Measurements from ENCODE around the gene IL31RA. TPM values are rescaled to one million over a fixed set of nuclear protein-coding genes. Genes with fewer than 3 reads are reported as not detected.

Gene IL31RA
- polyA plus RNA-seq, 3 donors, result 0.06 to 0.11 TPM; not detected in 1

DNA sequence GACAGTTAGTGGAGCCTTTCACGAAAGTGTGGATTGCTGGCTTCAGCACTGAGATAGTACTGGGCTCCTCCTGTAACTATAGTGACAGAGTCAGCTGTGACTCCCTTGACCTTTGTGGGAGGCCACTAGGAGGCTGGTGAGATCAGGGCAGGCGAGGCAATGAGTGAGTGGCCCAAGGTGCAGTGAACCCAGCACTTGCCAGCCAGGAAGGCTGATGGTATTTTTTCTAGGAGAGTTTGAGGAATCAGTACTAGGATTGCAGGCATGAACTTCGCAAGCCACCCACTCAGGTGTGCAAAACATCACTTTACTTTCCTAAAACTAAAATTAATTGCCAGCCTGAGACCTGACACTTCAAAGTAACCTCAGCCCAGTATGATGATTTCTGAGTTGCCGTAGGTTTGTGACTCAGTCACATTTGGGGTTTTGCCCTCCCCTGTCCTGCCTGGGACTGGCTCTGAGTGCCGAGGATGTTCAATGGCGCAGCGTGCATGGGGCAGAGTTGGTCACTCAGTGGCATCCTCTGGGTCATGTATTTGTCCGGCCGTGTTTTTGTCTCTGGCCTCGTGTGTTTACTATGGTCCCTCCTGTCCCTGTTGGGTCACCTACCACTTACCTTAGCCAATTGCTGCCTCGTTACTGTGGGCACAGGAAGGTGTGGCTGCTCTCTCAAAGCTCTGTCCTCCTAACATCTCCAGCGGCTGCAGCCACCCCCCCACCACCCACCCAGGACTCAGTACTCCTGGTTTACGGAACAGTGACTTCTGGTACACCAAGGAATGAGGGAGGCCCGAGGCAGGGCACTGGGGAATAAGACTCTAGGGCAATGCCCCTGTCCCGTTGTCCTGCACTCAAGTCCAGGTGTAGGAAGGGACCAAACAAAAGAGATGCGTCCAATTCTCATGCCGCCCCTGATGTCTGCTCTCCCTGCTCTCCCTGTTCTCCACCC is 67.2 kb downstream of the IL31RA start:
- no peak for DNase-seq (ENCODE audit: extremely low read depth in 1 of 11, low read depth in 9 of 11, low spot score in 4 of 11)

DNA sequence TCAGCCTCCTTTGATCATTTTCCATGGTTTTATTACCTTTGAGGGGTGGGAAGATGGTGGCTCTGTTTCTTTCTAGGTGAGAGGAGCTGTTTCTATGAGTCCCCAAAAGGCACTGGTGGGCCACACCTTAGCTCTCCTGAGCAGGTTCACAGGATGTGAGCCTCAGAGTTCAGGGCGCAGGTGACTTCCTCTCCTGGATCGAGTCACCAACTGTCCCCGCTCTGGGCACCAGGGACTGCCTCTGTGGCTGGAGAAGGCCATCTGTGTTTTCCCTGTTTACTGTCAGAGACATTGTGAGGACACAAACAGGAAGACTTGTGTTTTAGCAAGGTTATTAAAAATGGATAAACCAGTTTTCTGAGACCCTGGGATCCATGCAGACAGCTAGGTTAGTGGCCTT is 68.5 kb downstream of the IL31RA start:
- DNase-seq (ENCODE audit: extremely low read depth in 1 of 11, low read depth in 9 of 11, low spot score in 4 of 11), result no peak

DNA sequence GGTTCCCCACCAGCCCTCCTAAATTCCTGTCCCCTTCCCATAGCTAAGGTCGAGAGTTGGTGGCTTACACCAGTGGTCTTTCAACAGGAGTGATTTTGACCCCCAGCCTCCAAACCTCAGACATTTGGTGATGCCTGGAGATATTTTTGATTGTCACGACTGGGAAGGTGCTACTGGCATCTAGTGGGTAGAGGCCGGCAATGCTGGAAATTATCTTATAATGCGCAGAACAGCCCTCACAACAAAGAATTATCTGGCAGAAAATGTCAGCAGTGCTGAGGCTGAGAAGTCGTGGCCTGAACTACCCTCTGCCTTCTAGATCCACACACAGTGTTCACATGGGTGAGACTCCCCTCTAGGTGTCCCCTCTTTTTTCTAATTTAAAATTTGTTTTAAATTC is 69.6 kb downstream of the IL31RA start:
- no peak for DNase-seq (ENCODE audit: extremely low read depth in 1 of 11, low read depth in 9 of 11, low spot score in 4 of 11)

DNA sequence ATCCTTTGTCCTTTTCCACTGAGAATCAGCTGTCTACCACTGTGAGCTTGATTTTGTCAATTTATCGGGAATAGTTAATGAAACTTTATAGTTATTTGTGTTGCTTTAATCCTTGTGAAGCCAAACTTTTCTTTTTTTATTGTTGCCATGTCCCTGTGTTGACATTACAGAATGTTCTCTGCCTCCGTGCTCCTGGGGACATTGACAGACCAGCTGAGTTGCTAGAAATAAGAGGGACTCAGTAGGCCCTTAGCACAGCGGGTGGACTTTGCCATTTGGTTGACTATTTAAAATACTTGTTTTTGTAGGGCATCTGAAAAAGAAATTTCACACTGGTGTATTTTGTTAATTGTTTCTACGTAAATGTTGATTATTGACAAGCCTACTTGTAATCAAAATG is 70.5 kb downstream of the IL31RA start:
- DNase-seq (ENCODE audit: extremely low read depth in 1 of 11, low read depth in 9 of 11, low spot score in 4 of 11), result no peak

DNA sequence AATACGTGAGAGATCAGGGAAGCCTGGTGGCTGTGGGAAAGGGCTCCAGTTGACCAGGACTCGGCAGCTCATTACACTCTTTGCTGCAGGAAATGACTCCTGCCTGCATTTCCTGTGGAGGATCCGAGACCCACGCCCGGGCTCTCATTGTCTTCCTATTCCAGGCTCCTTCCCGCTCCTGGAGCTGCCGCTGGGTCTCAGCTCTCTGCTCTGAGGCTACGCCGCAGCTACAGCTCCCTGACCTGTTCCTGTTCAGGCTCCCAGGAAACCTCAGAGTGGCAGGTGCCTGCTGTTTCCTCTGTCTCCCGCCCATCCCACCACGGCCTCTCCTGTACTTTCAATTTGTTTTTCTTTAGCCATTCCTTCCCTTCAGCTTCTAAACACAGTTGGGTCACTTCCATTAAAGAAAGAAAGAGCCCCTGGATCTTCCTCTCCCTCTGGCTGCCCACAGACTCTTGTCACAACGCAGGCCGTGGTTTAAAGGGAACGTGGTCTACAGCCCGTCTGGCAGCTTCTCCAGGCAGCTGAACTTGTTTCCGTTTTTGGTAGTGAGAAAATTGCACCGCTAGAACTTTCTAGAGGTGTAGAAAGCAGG is 72.1 kb downstream of the IL31RA start:
- DNase-seq (ENCODE audit: extremely low read depth in 1 of 11, low read depth in 9 of 11, low spot score in 4 of 11), result no peak

DNA sequence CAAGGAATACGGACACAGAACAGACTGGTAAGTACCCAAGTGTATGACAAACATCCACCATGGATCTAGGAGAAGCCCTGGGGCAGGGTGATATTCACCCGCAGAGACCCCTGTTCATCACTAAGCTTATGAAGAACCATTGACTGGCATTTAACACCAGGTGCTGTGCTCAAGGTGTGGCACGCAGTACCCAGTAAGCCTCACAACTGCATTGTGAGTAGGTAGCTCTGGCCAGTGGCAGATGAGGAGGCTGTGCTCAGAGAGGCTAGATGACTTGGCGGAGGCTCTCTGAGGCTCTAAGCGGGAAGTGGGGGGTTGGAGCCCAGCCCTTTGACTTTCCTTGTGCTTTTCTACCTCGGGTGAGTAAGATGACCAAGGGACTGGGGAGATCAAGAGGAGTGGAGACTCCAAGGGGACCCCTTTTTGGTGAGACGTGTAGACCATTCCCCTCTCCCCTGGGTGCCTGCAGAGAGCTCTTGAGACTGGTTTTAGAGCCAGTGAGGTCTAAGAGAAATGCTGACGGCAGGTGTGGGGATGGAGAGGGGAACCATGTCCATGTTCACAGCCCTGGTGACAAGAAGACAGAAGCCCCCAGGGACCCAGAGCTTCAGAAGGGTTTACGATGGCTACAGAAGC is 72.8 kb downstream of the IL31RA start:
- no peak for DNase-seq (ENCODE audit: extremely low read depth in 1 of 11, low read depth in 9 of 11, low spot score in 4 of 11)

DNA sequence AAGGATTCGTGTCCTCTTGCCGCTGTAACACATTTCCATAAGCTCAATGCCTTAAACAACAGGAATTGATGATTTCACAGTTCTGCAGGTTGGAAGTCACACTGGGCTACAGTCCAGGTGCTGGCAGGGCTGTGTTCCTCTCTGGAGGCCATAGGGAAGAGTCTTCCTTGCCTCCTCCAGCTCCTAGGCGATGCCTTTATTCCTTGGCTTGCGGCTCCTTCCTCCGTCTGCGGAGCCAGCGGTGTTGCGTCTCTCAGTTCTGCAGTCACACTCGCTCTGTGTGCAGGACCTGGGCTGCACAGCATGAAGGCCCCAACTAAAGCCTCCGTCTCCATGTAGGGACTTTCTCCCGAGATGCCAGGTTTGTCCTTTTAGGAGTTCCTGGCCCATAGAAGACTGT is 73.6 kb downstream of the IL31RA start:
- DNase-seq (ENCODE audit: extremely low read depth in 1 of 11, low read depth in 9 of 11, low spot score in 4 of 11), result no peak

DNA sequence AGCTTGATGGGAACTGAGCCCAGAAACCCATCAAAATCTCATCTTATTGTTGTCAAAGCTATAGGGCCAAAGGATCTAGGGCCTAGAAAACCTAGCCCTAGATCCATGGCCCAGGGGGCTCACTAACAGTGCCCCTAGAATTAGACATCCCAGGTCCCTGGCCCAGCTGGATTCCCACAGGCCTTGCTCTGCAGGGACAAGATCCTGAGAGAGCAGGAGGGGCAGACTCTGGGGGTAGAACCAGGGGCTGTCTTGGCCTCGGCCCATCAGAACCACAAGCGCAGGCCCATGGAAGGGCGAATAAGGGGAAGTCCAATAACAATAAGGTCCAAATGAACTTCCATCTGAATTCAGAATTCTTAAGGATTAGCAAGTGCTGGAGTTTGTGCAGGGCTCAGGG is 74.0 kb downstream of the IL31RA start:
- no peak for DNase-seq (ENCODE audit: extremely low read depth in 1 of 11, low read depth in 9 of 11, low spot score in 4 of 11)

DNA sequence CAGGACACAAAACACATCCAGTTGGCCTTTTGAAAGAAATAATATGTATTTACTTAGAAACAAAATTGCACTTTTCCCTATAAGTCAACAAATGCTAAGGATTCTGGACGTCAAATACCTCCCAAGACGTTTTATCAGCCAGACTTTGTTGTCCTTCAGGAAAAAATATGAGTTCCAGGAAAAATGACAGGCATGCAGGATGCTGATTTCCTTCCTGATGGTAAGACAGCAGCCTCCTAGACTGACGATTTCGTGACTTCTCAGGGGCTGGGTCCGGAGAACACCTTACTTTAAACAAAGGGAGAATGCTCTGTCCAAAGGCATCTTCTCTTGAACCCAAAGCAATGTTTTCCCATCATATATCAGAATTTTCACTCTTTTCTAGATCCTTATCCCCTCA is 74.6 kb downstream of the IL31RA start:
- no peak for DNase-seq (ENCODE audit: extremely low read depth in 1 of 11, low read depth in 9 of 11, low spot score in 4 of 11)

DNA sequence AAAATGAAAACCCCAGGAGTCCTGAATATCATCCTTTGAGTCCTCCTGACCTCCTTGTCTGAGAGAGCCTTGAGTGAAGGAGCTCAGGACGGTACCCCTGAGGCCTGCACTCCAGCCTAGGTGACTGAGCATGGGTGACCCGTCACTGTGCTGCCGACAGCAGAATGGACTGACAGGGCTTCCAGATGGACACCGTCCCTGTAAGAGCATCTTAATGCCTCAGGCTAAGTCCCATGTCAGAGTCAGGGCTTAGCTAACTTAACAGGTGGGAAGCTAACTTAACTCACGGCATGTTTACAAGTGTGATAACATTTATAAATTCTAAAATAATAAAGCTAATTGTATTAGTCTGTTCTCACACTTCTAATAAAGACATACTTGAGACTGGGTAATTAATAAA is 75.3 kb downstream of the IL31RA start:
- no peak for DNase-seq (ENCODE audit: extremely low read depth in 1 of 11, low read depth in 9 of 11, low spot score in 4 of 11)

DNA sequence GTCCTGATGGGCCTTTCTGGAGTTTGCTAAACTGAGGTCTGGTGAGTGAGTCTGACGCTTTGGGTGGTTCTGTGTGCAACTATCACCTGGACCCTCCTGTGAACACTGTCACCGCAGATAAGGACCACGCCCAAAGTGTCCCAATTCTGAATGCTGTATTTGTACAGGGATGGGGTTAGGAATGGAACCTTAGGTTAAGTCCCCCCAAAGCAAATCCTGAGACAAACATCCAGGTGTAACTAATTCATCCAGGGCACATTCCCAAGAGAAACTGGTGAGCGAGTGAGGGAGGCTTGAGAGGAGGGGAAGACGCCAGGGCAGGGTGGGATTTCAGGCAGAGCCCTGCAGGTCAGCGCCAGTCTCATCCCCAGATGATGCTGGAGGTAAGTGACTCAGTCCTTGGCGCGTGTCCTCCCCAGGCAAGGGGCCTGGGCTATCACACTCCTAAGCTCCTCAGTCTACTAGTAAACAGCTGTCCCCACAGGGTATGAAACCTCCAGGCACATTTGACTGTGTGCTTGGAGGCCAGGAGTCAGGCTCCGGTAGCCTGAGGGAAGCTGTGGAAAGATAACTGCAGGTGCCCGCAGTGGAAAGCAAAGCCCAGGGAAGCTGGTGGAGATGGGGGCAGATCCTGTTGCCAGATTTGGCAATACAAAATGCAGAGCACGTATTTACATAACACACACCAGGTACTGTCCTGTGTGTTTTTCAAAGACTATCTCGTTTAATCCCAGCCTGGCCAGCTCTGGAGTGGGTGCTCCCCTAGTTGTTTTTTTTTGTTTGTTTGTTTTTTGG is 76.9 kb downstream of the IL31RA start:
- no peak for DNase-seq (ENCODE audit: extremely low read depth in 1 of 11, low read depth in 9 of 11, low spot score in 4 of 11)

DNA sequence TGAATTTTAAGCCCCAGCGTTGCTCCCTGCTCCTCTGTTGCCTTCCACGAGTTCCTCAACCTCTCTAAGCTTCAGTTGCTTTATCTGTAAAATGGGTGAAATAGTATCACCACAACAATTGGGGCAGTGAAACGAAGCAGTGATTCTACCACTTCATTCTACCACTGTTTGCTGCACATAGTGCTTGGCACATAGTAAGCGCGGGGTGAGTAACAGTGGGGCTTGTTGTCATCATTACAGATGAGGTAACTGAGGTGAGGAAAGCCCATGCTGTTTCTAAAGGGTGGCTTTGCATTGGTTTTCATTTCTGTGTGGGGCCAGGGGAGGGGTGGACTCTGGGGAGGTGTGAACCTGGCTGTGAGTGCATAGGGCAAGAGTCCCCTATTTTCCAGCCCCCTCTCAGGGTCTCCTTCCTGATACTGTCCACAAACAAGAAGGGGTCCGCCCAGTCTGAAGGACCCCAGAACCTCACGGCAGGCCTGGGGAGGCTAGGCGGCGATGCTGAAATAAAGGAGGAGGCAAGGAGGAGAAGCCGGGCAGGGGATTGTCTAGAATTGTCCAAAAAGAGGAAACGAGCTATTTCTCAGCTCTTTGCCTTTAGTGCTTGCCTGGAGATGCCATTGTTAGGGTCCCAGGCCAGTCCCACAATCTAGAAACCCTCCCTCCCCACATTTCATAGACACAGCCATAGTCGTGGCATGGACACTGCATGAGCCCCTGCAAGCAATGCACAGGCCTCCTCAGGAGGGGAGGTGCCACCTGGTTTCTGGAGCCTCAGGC is 78.1 kb downstream of the IL31RA start:
- DNase-seq (ENCODE audit: extremely low read depth in 1 of 11, low read depth in 9 of 11, low spot score in 4 of 11), result no peak

DNA sequence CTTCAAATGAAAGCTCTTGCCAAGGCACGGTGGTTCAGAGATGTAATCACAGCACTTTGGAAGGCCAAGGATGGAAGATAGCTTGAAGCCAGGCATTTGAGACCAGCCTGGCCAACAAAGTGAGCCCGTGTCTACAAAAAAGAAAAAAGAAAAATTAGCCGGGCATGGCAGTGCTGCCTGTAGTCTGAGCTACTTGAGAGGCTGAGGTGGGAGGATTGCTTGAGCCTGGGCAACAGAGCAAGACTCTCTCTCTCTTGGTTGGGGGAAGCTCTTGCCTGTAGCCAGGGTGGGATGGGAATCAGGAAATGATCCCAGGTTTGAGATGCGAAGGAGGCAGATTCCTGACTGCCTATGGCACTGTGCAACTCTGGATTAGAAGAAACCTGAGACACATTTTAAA is 81.5 kb downstream of the IL31RA start:
- no peak for DNase-seq (ENCODE audit: extremely low read depth in 1 of 11, low read depth in 9 of 11, low spot score in 4 of 11)

DNA sequence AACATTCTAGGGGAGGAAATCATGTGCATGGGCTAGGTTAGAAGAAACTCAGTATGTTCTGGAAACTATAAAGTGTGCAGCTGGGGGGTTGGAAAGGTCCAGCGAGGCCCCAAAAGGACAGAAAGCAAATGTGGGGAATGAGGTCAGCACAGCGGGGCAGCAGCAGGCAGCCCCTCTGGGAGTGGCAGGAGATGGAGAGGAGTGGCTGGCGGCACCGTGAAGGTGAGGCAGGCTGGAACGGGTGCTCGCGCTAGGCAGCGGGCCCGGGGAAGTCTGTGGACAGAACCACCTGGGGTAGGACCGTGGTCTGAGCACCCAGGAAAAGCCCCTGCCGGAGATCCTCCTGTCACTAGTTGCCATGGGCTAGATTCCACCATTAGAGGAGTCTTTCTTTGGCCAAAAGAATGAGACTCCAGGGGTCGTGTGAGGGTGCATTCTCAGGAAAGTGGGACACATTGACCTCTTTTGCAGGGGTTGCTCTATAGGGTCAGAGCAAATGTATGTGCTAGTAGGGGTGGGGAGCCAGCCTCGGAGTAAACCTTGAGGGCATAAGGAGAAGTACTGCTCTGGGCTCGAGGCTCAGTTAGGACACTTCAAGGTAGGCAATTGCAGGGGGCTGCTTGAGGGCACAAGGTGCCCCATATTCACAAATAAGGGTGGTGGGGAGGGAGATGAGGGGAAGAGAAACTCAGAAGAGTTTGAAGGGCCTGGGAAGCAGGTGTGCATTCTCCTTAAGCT is 82.4 kb downstream of the IL31RA start:
- no peak for DNase-seq (ENCODE audit: extremely low read depth in 1 of 11, low read depth in 9 of 11, low spot score in 4 of 11)

DNA sequence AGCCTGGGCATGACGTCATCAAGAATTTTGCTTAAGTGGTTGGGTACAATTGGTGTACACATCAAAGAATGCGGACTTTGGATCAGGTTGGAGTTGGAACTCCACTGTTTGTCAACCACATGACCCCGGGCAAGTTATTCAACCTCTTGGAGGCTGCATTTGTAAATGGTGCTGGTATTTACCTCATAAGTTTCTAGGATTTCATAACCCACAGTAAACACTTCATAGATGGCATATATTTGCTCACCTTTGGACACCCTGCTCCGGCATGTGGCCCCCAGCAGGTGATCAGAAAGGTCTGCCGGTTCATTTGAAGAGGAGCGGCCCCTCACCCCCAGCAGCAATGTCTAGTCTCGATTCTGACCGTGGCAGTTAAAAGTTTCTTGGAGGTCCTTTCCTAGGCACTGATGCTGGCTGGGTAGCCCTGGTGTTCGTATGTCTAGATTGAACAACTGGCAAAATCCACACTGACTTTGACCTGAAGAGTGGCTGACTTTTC is 83.0 kb downstream of the IL31RA start:
- peak in 1 of 11 donors; percentile 48 for DNase-seq (ENCODE audit: extremely low read depth in 1 of 11, low read depth in 9 of 11, low spot score in 4 of 11)

DNA sequence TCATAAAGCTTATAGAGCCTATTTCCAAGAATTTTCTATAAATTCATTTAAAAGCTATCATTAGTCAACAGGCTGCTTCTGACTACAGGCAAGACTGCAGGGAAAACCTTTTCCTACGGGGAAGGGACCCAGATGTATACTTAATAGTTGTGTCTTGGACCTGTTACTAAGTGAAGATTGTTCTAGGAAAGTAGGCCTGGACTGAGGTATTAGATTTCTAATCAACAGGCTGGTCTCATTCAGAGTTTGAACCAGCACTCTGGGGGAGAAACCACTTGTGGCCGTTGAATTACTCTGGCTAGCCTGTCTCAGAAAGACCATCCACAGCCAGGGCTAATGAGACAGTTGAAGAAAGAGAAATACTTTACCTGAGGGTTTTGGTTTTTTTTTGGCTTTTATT is 83.6 kb downstream of the IL31RA start:
- DNase-seq (ENCODE audit: extremely low read depth in 1 of 11, low read depth in 9 of 11, low spot score in 4 of 11), result no peak

DNA sequence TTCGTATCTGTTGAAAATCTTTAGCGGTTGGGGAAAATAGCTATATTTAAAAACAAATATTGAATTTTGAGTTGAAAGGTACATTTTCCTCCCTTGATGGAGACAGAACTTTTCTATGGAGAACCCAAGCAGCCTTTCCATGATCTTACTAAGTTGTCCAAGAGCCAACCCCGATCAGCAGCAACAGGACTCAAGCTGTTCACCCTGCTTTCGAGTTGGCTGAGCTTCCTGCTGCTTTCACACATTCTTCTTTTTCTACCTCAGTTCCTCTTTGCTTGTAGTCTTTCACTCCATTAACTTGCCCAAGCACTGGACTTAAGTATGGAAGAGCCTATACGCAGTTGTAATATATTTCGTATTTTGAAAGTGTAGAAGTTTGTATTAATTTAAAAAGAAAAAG is 84.2 kb downstream of the IL31RA start:
- DNase-seq (ENCODE audit: extremely low read depth in 1 of 11, low read depth in 9 of 11, low spot score in 4 of 11), result no peak

Measured in renal cortex interstitium (tissue), 11 donors.